Mononuclear cell (primary cell): Measurements from ENCODE around the gene NELFB. TPM values are rescaled to one million over a fixed set of nuclear protein-coding genes. Genes with fewer than 3 reads are reported as not detected.

Experiments
- H3K27me3 ChIP-seq: 2 replicates; pipeline ENCODE4 v1.6.0; 2011; ENCODE audit warnings: low read length, control low read depth; ENCODE audit not compliant: insufficient read depth
- H3K4me1 ChIP-seq: 2 replicates; pipeline ENCODE4 v1.5.1; 2011; ENCODE audit warnings: mild to moderate bottlenecking, low read length, control low read depth; ENCODE audit not compliant: insufficient read depth
- H3K4me3 ChIP-seq: 2 replicates; pipeline ENCODE4 v1.5.1; 2011; ENCODE audit warnings: mild to moderate bottlenecking, low read length, moderate library complexity
- H3K9me3 ChIP-seq: 2 replicates; pipeline ENCODE4 v1.5.1; 2011; ENCODE audit warnings: low read depth, mild to moderate bottlenecking, control low read depth, low read length
- total RNA-seq: library from RNA; depleted of rRNA; stranded (reverse); fragments of >200 nt; gene quantifications from one replicate; pipeline ENCODE4 v1.2.3, GENCODE V29; 2012

NELFB gene
- total RNA-seq, 1 donor = 20.9 TPM

- H3K9me3 ChIP-seq = no peaks in the 10 kb centered on the region
- H3K4me3 ChIP-seq = no peak overlapping the region
- no peaks in the 10 kb centered on the region for H3K27me3 ChIP-seq
- peaks cover 10% of the 10 kb centered on the region for H3K4me1 ChIP-seq
These were observed 25.9 kb upstream of the NELFB start for GRCh38 chr9:137228968-137229896.

- no peak overlapping the region for H3K4me3 ChIP-seq
- H3K9me3 ChIP-seq = no peaks in the 10 kb centered on the region
- H3K4me1 ChIP-seq = peaks cover 4% of the 10 kb centered on the region
- H3K27me3 ChIP-seq = no peaks in the 10 kb centered on the region
These were observed 25.0 kb upstream of the NELFB start for GRCh38 chr9:137229903-137230704.

GRCh38 chr9:137230705-137231371 is 24.3 kb upstream of the NELFB start, which contains the start of gene SLC34A3:
SLC34A3 (plus strand) TSS chr9:137230901; CDS start chr9:137231703, 802 bp downstream.
- Histone ChIP-seq H3K4me1 (peaks cover 4% of the 10 kb centered on the region), H3K4me3 (no peak within 1 kb of the TSS), H3K9me3 (no peaks in the 10 kb centered on the region), H3K27me3 (no peaks in the 10 kb centered on the region)

GRCh38 chr9:137231372-137232039 is 23.6 kb upstream of the NELFB start:
- H3K4me1 ChIP-seq = peaks cover 11% of the 10 kb centered on the region
- H3K4me3 ChIP-seq = no peak overlapping the region
- no peaks in the 10 kb centered on the region for H3K9me3 ChIP-seq
- no peaks in the 10 kb centered on the region for H3K27me3 ChIP-seq

GRCh38 chr9:137232101-137232500 is 23.0 kb upstream of the NELFB start:
- Histone ChIP-seq H3K9me3 (no peaks in the 10 kb centered on the region), H3K27me3 (no peaks in the 10 kb centered on the region)

GRCh38 chr9:137232510-137232909 is 22.6 kb upstream of the NELFB start:
- H3K4me1 ChIP-seq = peaks cover 17% of the 10 kb centered on the region
- no peaks in the 10 kb centered on the region for H3K9me3 ChIP-seq
- no peak overlapping the region for H3K4me3 ChIP-seq
- H3K27me3 ChIP-seq = no peaks in the 10 kb centered on the region

More at GRCh38 chr9:137232101-137232500, 23.0 kb upstream of the NELFB start:
- peaks cover 17% of the 10 kb centered on the region for H3K4me1 ChIP-seq
- no peak overlapping the region for H3K4me3 ChIP-seq

GRCh38 chr9:137233143-137233980 is 21.8 kb upstream of the NELFB start:
- Histone ChIP-seq H3K27me3 (no peaks in the 10 kb centered on the region), H3K4me3 (no peak overlapping the region), H3K9me3 (no peaks in the 10 kb centered on the region), H3K4me1 (peaks cover 17% of the 10 kb centered on the region)

- Histone ChIP-seq H3K9me3 (no peaks in the 10 kb centered on the region), H3K27me3 (no peaks in the 10 kb centered on the region), H3K4me3 (no peak overlapping the region), H3K4me1 (peaks cover 24% of the 10 kb centered on the region)
These were observed 21.0 kb upstream of the NELFB start for GRCh38 chr9:137234055-137234697.

GRCh38 chr9:137234758-137235423 is 20.2 kb upstream of the NELFB start:
- Histone ChIP-seq H3K4me3 (no peak overlapping the region), H3K4me1 (peaks cover 31% of the 10 kb centered on the region), H3K27me3 (no peaks in the 10 kb centered on the region), H3K9me3 (no peaks in the 10 kb centered on the region)

- H3K4me1 ChIP-seq = peaks cover 38% of the 10 kb centered on the region
- H3K9me3 ChIP-seq = no peaks in the 10 kb centered on the region
- no peak overlapping the region for H3K4me3 ChIP-seq
- no peaks in the 10 kb centered on the region for H3K27me3 ChIP-seq
These were observed 19.5 kb upstream of the NELFB start for GRCh38 chr9:137235424-137236237.

GRCh38 chr9:137236238-137236935 is 18.7 kb upstream of the NELFB start:
- Histone ChIP-seq H3K4me3 (no peak overlapping the region), H3K27me3 (no peaks in the 10 kb centered on the region), H3K4me1 (peaks cover 38% of the 10 kb centered on the region), H3K9me3 (no peaks in the 10 kb centered on the region)

GRCh38 chr9:137236936-137237421 is 18.1 kb upstream of the NELFB start:
- Histone ChIP-seq H3K4me3 (no peak overlapping the region), H3K27me3 (no peaks in the 10 kb centered on the region), H3K9me3 (no peaks in the 10 kb centered on the region), H3K4me1 (peaks cover 41% of the 10 kb centered on the region)
